Fibroblast of lung (primary cell): ENCODE data around the gene SLC6A13.

Source experiments
- EZH2 ChIP-seq: IDR thresholded peaks from 2 replicates; pipeline ENCODE4 v1.5.1; 2012; ENCODE audit warnings: low read length, control low read depth, mild to moderate bottlenecking; ENCODE audit errors: missing control alignments
- TF ChIP-seq, protein P1 (sequence below), 2 donors: IDR thresholded peaks in 1 of 2; conservative IDR thresholded peaks in 1 of 2; 1 replicate in 1 of 2; 2 replicates in 1 of 2; pipeline ENCODE4 v1.5.1; 2011 to 2012; ENCODE audit warnings: low read length in 2 of 2, control low read depth in 1 of 2, inconsistent platforms in 1 of 2, low read depth in 1 of 2, mild to moderate bottlenecking in 1 of 2

DNA sequence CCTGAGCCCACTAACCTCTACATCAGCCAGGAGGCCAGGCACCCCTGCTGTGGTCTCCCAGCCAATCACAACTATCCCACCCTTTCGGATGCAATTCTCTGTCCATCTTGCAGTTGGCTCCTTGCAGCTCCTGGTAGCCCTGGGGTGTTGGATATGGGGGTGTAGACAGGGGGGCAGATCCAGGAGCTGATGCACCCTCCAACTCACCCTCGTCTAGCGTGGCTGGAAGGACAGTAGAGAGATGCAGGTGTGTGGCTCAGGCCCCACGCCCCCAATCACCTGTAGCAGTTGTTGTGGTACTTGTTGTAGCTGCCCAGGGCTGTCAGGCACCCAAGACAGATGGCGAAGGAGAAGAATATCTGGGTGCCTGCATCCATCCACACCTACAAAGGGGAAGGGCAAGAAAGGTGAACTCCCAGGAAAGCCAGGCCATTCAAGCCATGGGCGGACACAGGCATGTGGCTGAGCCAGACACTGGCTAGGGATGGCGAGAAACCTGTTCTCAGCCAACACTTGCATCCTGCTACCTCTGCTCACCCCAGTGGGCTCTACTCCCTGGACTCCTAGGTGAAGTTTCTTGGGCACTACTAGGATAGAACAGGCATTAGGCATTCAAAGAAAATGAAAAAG, 35.2 kb downstream of the SLC6A13 start:
- TF ChIP-seq, protein P1, sequence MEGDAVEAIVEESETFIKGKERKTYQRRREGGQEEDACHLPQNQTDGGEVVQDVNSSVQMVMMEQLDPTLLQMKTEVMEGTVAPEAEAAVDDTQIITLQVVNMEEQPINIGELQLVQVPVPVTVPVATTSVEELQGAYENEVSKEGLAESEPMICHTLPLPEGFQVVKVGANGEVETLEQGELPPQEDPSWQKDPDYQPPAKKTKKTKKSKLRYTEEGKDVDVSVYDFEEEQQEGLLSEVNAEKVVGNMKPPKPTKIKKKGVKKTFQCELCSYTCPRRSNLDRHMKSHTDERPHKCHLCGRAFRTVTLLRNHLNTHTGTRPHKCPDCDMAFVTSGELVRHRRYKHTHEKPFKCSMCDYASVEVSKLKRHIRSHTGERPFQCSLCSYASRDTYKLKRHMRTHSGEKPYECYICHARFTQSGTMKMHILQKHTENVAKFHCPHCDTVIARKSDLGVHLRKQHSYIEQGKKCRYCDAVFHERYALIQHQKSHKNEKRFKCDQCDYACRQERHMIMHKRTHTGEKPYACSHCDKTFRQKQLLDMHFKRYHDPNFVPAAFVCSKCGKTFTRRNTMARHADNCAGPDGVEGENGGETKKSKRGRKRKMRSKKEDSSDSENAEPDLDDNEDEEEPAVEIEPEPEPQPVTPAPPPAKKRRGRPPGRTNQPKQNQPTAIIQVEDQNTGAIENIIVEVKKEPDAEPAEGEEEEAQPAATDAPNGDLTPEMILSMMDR (conservative IDR thresholded peaks at IDR 0.05 in 1 of 2, IDR thresholded peaks at IDR 0.05 in 1 of 2; ENCODE audit: low read depth in 1 of 2, low read length in 2 of 2): no peak
- TF ChIP-seq EZH2: no peak
